GM12872 (cell line): Measurements from ENCODE around the gene NECAB2.

Source experiments
- CTCF ChIP-seq: IDR thresholded peaks from 3 replicates; pipeline ENCODE4 v1.5.1; 2011; ENCODE audit warnings: low read depth, mild to moderate bottlenecking, low read length, moderate library complexity; ENCODE audit not compliant: insufficient read depth

The NECAB2 gene

GRCh38 chr16:84038469-84038868 is 70.4 kb downstream of the NECAB2 start:
- no peak for TF ChIP-seq CTCF

GRCh38 chr16:84039696-84040095 is 71.7 kb downstream of the NECAB2 start:
- TF ChIP-seq CTCF: no peak

- no peak for TF ChIP-seq CTCF
These were observed 72.3 kb downstream of the NECAB2 start for GRCh38 chr16:84040226-84040822.

- no peak for TF ChIP-seq CTCF
These were observed 73.1 kb downstream of the NECAB2 start for GRCh38 chr16:84040823-84041820.

GRCh38 chr16:84041881-84042280 is 73.8 kb downstream of the NECAB2 start:
- no peak for TF ChIP-seq CTCF

GRCh38 chr16:84042308-84042878 is 74.3 kb downstream of the NECAB2 start, which contains the start of gene SLC38A8:
SLC38A8 (minus strand) TSS chr16:84042795; CDS start chr16:84042157, 638 bp downstream.
- no peak for TF ChIP-seq CTCF

GRCh38 chr16:84042879-84043485 is 74.9 kb downstream of the NECAB2 start:
- TF ChIP-seq CTCF: no peak
